ENCODE results near the gene CDH19.

CDH19 gene

DNA sequence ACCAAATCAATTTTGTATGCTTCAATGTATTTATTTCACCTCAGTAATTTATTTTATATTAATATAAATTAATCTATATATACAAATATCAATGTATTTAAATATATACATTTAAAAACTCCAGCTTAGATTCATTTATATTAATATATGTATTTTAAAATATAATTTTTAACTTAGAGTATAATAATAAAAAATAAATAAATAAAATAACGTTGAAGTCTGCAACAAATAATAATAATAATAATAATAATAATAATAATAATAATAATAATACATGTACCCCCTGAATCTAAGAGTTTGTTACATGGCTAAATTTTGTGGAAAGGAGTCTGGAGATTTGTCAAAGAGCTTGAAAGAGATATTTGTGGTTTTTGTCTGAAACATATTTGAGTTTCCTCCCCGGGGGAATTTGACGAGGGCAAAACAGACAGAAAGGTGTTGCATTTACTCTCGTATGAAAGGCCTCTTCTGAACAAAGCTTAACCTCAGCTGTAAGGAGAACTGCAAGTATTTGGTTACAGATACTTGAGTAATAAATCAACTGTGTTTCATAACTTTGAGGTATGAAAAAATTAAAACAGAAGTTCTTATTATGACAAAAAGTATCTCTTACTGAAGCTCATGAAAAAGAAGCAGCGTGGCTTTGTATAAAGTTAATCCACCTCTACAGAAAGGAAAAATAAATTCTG lies 93.4 kb downstream of the CDH19 start:
- H3K4me2 ChIP-seq (ENCODE audit: low read length), result no peak overlapping the region
- no peak overlapping the region for H3K4me3 ChIP-seq (ENCODE audit: low read length)
- no peaks in the 10 kb centered on the region for H3K36me3 ChIP-seq (ENCODE audit: control insufficient read depth, low read length)
- H3F3A ChIP-seq (ENCODE audit: control insufficient read depth, insufficient read depth), result no peaks in the 10 kb centered on the region
- no peaks in the 10 kb centered on the region for H4K20me1 ChIP-seq (ENCODE audit: control insufficient read depth, insufficient read depth, low read depth, low read length)
- H3K9me3 ChIP-seq (ENCODE audit: control insufficient read depth, insufficient read depth, low read length), result no peaks in the 10 kb centered on the region
- no peaks in the 10 kb centered on the region for H3K4me1 ChIP-seq (ENCODE audit: control insufficient read depth, low read length)
- H3K27me3 ChIP-seq (ENCODE audit: control insufficient read depth, low read length), result no peaks in the 10 kb centered on the region
- TF ChIP-seq, protein P1, sequence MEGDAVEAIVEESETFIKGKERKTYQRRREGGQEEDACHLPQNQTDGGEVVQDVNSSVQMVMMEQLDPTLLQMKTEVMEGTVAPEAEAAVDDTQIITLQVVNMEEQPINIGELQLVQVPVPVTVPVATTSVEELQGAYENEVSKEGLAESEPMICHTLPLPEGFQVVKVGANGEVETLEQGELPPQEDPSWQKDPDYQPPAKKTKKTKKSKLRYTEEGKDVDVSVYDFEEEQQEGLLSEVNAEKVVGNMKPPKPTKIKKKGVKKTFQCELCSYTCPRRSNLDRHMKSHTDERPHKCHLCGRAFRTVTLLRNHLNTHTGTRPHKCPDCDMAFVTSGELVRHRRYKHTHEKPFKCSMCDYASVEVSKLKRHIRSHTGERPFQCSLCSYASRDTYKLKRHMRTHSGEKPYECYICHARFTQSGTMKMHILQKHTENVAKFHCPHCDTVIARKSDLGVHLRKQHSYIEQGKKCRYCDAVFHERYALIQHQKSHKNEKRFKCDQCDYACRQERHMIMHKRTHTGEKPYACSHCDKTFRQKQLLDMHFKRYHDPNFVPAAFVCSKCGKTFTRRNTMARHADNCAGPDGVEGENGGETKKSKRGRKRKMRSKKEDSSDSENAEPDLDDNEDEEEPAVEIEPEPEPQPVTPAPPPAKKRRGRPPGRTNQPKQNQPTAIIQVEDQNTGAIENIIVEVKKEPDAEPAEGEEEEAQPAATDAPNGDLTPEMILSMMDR (IDR thresholded peaks at IDR 0.05; ENCODE audit: low read depth, low read length, poor library complexity, severe bottlenecking), result no peak
- TF ChIP-seq EZH2phosphoT487 (IDR thresholded peaks at IDR 0.05; ENCODE audit: borderline replicate concordance, low read length), result no peak
- H3K27ac ChIP-seq (ENCODE audit: low read depth, low read length), result no peak overlapping the region
- H3K79me2 ChIP-seq (ENCODE audit: control insufficient read depth, low read length), result no peaks in the 10 kb centered on the region
- H3K9me2 ChIP-seq (replicated peaks; ENCODE audit: control insufficient read depth, low read length), result no peaks in the 10 kb centered on the region

DNA sequence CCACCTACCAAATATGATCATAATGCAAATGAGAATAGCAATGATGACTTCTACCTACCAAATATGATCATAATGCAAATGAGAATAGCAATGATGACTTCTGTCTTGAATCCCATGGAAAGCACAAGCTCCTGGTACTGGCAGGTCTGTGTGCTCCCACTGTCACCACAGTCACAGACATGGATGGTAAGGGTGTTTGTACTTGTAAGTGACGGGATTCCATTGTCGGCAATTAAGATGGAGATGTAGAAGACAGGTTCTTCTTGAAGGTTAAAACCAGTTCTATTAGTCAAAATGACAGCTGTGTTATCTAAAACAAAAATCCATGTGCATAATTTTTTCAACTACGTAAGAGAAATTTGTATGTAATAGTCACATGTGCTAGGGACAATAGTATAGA lies 95.0 kb downstream of the CDH19 start:
- Histone ChIP-seq H3K9me3 (ENCODE audit: control insufficient read depth, insufficient read depth, low read length) (no peaks in the 10 kb centered on the region), H3K79me2 (ENCODE audit: control insufficient read depth, low read length) (no peaks in the 10 kb centered on the region), H3K9me2 (replicated peaks; ENCODE audit: control insufficient read depth, low read length) (no peaks in the 10 kb centered on the region), H3K27ac (ENCODE audit: low read depth, low read length) (no peak overlapping the region), H3K27me3 (ENCODE audit: control insufficient read depth, low read length) (no peaks in the 10 kb centered on the region), H3K4me2 (ENCODE audit: low read length) (no peak overlapping the region), H3K4me3 (ENCODE audit: low read length) (no peak overlapping the region), H3K4me1 (ENCODE audit: control insufficient read depth, low read length) (no peaks in the 10 kb centered on the region), H4K20me1 (ENCODE audit: control insufficient read depth, insufficient read depth, low read depth, low read length) (no peaks in the 10 kb centered on the region), H3F3A (ENCODE audit: control insufficient read depth, insufficient read depth) (no peaks in the 10 kb centered on the region), H3K36me3 (ENCODE audit: control insufficient read depth, low read length) (no peaks in the 10 kb centered on the region)
- TF ChIP-seq, protein P1 (IDR thresholded peaks at IDR 0.05; ENCODE audit: low read depth, low read length, poor library complexity, severe bottlenecking), result no peak
- TF ChIP-seq EZH2phosphoT487 (IDR thresholded peaks at IDR 0.05; ENCODE audit: borderline replicate concordance, low read length), result no peak

DNA sequence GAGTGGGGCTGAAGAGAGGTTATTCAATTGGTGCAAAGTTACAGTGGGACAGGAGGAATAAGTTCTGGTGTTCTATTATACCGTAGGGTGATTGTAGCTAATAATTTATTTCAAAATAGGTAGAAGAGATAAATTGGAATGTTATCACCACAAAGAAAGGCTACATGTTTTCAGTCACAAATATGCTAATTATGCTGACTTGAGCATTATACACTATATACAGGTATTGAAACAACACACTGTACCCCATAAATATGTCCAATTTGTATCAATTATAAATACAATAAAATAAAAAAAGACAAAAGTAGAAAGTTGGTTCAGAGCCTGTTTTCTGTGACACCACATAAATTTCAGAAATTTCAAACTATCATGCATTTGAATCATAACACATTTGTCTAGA lies 97.7 kb downstream of the CDH19 start:
- no peaks in the 10 kb centered on the region for H3F3A ChIP-seq (ENCODE audit: control insufficient read depth, insufficient read depth)
- H3K27ac ChIP-seq (ENCODE audit: low read depth, low read length), result no peak overlapping the region
- H3K4me1 ChIP-seq (ENCODE audit: control insufficient read depth, low read length), result no peaks in the 10 kb centered on the region
- no peaks in the 10 kb centered on the region for H3K9me2 ChIP-seq (replicated peaks; ENCODE audit: control insufficient read depth, low read length)
- no peak overlapping the region for H3K4me2 ChIP-seq (ENCODE audit: low read length)
- no peaks in the 10 kb centered on the region for H4K20me1 ChIP-seq (ENCODE audit: control insufficient read depth, insufficient read depth, low read depth, low read length)
- H3K79me2 ChIP-seq (ENCODE audit: control insufficient read depth, low read length), result no peaks in the 10 kb centered on the region
- no peaks in the 10 kb centered on the region for H3K9me3 ChIP-seq (ENCODE audit: control insufficient read depth, insufficient read depth, low read length)
- H3K4me3 ChIP-seq (ENCODE audit: low read length), result no peak overlapping the region
- TF ChIP-seq EZH2phosphoT487 (IDR thresholded peaks at IDR 0.05; ENCODE audit: borderline replicate concordance, low read length), result no peak
- no peaks in the 10 kb centered on the region for H3K36me3 ChIP-seq (ENCODE audit: control insufficient read depth, low read length)
- no peaks in the 10 kb centered on the region for H3K27me3 ChIP-seq (ENCODE audit: control insufficient read depth, low read length)

DNA sequence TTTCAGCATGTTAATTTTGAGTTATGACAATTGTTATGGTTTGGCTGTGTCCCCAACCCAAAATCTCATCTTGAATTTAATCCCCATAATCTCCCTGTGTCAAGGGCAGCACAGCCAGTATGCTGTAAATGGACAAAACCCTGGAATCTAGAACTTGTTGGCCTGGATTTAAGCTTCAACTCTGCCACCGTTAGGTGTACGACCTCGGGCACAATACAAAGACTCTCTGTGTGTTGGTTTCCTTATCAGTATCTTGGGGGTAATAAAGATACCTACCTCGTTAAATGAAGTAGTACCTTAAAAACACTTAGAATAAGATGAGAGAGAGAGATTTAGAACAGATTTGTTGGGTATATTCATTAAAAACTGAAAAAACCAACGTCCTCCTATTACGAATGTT lies 106.5 kb downstream of the CDH19 start:
- H3F3A ChIP-seq (ENCODE audit: control insufficient read depth, insufficient read depth), result no peaks in the 10 kb centered on the region
- H3K4me2 ChIP-seq (ENCODE audit: low read length), result no peak overlapping the region
- no peaks in the 10 kb centered on the region for H3K36me3 ChIP-seq (ENCODE audit: control insufficient read depth, low read length)
- H3K79me2 ChIP-seq (ENCODE audit: control insufficient read depth, low read length), result no peaks in the 10 kb centered on the region
- no peaks in the 10 kb centered on the region for H3K27me3 ChIP-seq (ENCODE audit: control insufficient read depth, low read length)
- no peaks in the 10 kb centered on the region for H3K9me3 ChIP-seq (ENCODE audit: control insufficient read depth, insufficient read depth, low read length)
- H3K4me1 ChIP-seq (ENCODE audit: control insufficient read depth, low read length), result no peaks in the 10 kb centered on the region
- H3K4me3 ChIP-seq (ENCODE audit: low read length), result no peak overlapping the region
- H3K27ac ChIP-seq (ENCODE audit: low read depth, low read length), result no peak overlapping the region
- H4K20me1 ChIP-seq (ENCODE audit: control insufficient read depth, insufficient read depth, low read depth, low read length), result no peaks in the 10 kb centered on the region
- H3K9me2 ChIP-seq (replicated peaks; ENCODE audit: control insufficient read depth, low read length), result no peaks in the 10 kb centered on the region
- TF ChIP-seq EZH2phosphoT487 (IDR thresholded peaks at IDR 0.05; ENCODE audit: borderline replicate concordance, low read length), result no peak
- TF ChIP-seq, protein P1 (IDR thresholded peaks at IDR 0.05; ENCODE audit: low read depth, low read length, poor library complexity, severe bottlenecking), result no peak
